Epithelial cell of proximal tubule (primary cell): ENCODE data around the gene HMBS. TPM values are rescaled to one million over a fixed set of nuclear protein-coding genes. Genes with fewer than 3 reads are reported as not detected.

ENCODE experiments used
- DNase-seq: peaks from one replicate; pipeline ENCODE4 v3.0.0-alpha.2; 2011; ENCODE audit warnings: low read depth
- H3K4me3 ChIP-seq: 2 replicates; pipeline ENCODE4 v1.5.1; 2011; ENCODE audit warnings: low read depth, mild to moderate bottlenecking, low read length
- total RNA-seq: library from RNA; depleted of rRNA; stranded (reverse); fragments of >200 nt; gene quantifications from 2 replicates; pipeline ENCODE4 v1.2.3, GENCODE V29; 2015
- TF ChIP-seq, protein P1 (sequence below): conservative IDR thresholded peaks from 2 replicates; pipeline ENCODE4 v1.5.1; 2012; ENCODE audit warnings: low read depth, mild to moderate bottlenecking, low read length

HMBS gene
- total RNA-seq, 1 donor from 2014 or later: 17.0 TPM

GRCh38 chr11:119108857-119109221 is 24.2 kb downstream of the HMBS start:
- H3K4me3 ChIP-seq: peak overlapping the region; percentile 93
- TF ChIP-seq, protein P1, sequence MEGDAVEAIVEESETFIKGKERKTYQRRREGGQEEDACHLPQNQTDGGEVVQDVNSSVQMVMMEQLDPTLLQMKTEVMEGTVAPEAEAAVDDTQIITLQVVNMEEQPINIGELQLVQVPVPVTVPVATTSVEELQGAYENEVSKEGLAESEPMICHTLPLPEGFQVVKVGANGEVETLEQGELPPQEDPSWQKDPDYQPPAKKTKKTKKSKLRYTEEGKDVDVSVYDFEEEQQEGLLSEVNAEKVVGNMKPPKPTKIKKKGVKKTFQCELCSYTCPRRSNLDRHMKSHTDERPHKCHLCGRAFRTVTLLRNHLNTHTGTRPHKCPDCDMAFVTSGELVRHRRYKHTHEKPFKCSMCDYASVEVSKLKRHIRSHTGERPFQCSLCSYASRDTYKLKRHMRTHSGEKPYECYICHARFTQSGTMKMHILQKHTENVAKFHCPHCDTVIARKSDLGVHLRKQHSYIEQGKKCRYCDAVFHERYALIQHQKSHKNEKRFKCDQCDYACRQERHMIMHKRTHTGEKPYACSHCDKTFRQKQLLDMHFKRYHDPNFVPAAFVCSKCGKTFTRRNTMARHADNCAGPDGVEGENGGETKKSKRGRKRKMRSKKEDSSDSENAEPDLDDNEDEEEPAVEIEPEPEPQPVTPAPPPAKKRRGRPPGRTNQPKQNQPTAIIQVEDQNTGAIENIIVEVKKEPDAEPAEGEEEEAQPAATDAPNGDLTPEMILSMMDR: no peak
- no peak for DNase-seq

- no peak overlapping the region for H3K4me3 ChIP-seq
- TF ChIP-seq, protein P1: no peak
- DNase-seq: no peak
Measured at GRCh38 chr11:119109843-119110242, 25.2 kb downstream of the HMBS start.

GRCh38 chr11:119110439-119110838 is 25.8 kb downstream of the HMBS start:
- H3K4me3 ChIP-seq: no peak overlapping the region
- DNase-seq: no peak
- TF ChIP-seq, protein P1: no peak

- no peak overlapping the region for H3K4me3 ChIP-seq
- TF ChIP-seq, protein P1: no peak
- no peak for DNase-seq
Measured at GRCh38 chr11:119111361-119111925, 26.8 kb downstream of the HMBS start.

DNA sequence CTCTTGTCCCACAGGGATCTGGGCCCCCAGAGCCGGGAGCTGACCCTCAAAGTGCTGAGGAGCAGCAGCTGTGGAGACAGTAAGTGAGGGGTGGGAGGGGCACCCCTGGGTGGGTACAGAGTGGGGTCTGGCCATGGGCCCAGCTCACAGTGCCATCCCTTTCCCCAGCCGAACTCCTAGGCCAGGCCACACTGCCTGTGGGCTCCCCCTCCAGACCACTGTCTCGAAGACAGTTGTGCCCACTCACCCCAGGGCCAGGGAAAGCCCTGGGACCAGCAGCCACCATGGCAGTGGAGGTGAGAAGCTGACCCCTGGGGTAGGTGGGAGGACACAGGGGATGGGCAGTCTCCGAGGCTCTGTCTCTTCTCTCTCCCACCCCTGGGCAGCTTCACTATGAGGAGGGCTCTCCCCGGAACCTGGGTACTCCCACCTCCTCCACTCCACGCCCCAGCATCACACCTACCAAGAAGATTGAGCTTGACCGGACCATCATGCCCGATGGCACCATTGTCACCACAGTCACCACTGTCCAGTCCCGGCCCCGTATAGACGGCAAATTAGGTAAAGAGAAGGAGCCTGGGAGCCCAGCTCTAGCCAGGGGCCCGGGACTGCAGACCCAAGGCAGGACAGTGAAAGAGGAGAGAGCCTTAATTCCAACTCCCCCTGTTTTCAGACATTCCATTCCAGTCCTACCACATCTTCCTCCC is 27.8 kb downstream of the HMBS start:
- TF ChIP-seq, protein P1: no peak
- H3K4me3 ChIP-seq: no peak overlapping the region
- no peak for DNase-seq

DNA sequence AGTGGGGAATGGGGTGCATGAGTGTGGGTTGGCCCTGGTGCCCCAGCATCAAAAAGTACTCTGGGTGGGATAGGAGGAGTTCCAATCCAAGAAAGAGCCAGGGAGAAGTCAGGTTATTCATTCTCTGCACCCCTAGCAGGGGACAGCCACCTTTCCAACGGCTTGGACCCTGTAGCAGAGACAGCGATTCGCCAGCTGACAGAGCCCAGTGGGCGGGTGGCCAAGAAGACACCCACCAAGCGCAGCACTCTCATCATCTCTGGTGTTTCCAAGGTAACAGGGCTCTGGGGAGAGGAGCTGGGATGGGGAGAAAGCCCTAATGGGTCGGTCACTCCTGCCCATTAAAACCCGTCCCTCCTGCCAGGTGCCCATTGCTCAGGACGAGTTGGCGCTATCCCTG is 29.0 kb downstream of the HMBS start:
- TF ChIP-seq, protein P1: no peak
- DNase-seq: no peak
- H3K4me3 ChIP-seq: no peak overlapping the region

DNA sequence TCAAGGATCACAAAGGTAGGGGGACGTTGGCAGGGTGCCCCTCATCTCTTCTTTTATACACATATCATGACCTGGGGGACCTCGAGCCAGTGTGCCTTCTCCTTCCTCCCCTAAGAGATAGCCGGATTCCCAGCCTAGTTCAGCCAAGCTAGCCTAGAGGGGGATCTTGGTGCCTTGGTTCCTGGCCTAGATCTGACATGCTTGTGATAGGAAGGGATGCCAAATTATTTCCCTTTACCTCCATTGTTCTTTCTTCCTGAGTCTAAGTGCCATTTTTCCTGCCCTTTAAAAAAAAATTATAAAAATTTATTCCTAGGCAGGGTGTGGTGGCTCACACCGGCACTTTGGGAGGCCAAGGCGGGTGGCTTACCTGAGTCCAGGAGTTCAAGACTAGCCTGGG is 29.7 kb downstream of the HMBS start:
- no peak for DNase-seq
- no peak overlapping the region for H3K4me3 ChIP-seq
- TF ChIP-seq, protein P1: no peak
